ENCODE measurements around the gene CCL24.
"Not testable (repeated sequence)": the region's sequence is repeated elsewhere in the genome, so short reads cannot be mapped to it uniquely, and the experiment has no call there.

Gene CCL24

DNA sequence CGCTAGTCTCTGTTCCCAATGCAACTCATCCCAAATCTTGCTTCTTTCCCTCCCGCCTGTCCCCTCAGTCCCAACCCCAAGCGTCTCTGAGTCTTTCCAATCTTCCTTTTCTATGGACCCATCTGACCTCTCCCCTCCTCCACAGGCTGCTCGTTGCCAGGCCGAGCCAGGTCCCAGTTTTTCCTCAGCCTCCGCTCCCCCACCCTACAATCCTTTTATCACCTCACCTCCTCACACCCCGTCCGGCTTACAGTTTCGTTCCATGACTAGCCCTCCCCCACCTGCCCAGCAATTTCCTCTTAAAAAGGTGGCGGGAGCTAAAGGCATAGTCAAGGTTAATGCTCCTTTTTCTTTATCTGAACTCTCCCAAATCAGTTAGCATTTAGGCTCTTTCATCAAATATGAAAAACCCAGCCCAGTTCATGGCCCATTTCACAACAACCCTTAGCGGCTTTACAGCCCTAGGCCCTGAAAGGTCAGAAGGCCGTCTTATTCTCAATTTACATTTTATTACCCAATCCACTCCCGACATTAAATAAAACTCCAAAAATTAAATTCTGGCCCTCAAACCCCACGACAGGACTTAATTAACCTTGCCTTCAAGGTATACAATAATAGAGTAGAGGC lies 32.8 kb downstream of the CCL24 start:
- not testable (repeated sequence) for DNase-seq (ENCODE audit: low spot score)

DNA sequence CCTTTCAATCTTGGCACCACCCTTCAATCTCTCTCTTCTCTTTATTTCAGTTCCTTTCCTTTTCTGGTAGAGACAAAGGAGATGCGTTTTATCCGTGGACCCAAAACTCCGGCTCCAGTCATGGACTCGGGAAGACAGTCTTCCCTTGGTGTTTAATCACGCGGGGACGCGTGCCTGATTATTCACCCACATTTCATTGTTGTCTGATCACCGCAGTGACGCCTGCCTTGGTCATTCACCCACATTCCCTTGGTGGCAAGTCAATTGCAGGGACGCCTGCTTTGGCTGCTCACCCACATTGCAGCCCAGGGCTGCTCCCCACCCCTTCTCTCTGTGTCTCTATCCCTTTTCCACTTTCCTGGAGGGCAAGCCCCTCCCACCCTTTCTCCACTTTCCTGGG lies 34.1 kb downstream of the CCL24 start:
- not testable (repeated sequence) for DNase-seq (ENCODE audit: low spot score)

DNA sequence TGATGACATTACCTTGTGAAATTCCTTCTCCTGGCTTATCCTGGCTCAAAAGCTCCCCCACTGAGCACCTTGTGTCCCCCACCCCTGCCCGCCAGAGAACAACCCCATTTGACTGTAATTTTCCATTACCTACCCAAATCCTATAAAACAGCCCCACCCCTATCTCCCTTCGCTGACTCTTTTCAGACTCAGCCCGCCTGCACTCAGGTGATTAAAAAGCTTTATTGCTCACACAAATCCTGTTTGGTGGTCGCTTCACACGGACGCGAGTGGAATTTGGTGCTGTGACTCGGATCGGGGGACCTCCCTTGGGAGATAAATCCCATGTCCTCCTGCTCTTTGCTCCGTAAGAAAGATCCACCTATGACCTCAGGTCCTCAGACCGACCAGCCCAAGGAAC lies 34.6 kb downstream of the CCL24 start:
- not testable (repeated sequence) for DNase-seq (ENCODE audit: low spot score)

DNA sequence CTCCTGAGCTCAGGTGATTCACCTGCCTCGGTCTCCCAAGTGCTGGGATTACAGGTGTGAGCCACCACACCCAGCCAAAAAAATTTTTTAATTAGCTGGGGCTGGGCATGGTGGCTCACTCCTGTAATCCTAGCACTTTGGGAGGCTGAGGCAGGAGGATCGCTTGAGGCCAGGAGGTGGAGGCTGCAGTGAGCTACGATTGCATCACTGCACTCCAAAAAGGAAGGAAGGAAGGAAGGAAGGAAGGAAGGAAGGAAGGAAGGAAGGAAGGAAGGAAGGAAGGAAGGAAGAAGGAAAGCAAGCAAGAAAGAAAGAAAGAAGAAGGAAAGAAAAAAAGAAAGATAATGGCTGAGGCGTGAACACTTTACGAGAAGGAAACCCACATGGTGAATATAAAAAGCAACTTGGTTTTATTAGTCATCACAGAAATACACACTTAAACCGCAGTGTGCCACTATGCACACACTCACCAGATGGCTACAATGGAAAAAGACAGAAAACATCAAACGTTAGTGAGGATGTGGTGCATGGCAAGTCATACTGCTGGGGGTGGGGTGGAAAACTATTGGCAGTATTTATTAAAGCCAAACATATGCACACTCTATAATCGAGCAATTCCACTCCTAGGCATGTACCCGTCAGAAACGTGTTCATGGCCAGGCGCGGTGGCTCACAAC lies 37.2 kb downstream of the CCL24 start:
- DNase-seq (ENCODE audit: low spot score): peak; percentile 86

DNA sequence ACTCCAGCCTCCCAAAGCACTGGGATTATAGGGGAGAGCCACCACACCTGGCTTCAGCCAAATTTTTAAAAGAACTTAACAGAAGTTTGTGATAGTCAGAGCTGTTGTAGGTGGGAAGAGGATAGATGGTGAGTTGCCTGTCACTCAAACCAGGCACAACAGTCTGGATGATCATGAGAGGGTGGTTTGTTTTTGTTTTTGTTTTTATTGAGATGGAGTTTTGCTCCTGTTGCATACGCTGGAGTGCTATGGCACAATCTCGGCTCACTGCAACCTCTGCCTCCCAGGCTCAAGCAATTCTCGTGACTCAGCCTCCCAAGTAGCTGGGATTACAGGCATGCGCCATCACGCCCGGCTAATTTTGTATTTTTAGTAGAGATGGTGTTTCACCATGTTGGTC lies 39.6 kb downstream of the CCL24 start:
- DNase-seq (ENCODE audit: low spot score): not testable (repeated sequence)

DNA sequence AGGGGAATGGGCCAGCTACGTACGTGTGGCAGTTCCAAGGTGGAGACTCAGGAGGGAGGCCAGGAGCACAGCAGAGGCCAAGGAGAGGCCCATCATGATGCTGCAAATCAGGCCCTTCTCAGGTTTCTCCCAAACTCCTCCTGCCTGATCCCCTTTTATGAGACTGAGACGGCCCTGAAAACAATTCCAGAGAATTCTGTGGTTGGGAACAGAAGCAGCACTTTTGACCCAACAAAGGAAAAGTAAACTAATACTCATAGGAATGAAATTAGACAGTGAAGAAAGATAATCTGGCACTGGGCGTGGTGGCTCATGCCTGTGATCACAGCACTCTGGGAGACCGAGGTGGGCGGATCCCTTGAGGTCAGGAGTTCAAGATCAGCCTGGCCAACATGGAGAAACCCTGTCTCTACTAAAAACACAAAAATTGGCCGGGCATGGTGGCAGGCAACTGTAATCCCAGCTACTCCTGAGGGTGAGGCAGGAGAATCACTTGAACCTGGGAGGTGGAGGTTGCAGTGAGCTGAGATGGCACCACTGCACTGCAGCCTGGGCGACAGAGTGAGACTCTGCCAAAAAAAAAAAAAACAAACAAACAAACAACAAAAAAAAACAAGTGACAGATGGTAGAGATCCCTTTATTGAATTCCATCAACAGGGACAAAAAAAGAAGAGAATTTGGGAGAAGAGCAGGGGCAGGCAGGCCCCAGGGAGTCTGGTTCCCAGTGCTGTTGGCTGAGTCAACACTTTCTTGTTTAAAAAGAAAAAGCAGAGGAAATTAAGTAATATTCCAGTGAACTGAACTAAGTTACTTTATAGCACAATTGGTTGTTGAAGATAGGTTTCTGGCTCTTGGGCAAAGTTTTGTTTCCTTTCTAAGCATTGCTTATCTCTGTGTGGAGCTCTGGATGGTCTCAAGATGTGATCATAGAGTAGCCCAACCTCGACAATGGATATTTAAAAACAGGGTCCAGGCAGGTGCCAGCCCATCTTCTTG lies 41.2 kb downstream of the CCL24 start, which contains the start of gene CCL26:
Gene CCL26, minus strand, starts transcription at position 131 of the 997 bp plus-strand sequence. Its CDS starts 35 bp downstream, at position 96.
- no peak for DNase-seq (ENCODE audit: low spot score)

DNA sequence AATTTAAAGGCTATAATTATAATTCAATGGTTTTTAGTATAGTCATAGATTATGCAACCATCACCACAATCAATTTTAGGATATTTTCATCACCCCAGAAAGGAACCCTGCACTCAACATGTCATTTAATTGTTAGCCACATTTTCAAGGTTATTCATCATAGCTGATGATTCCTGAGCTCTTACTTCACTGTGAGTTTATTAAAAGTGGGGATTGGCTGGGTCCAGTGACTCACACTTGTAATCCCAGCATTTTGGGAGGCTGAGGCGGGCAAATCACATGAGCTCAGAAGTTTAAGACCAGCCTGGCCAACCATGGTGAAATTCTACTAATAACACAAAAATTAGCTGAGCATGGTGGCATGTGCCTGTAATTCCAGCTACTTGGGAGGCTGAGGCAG lies 42.4 kb downstream of the CCL24 start:
- no peak for DNase-seq (ENCODE audit: low spot score)

DNA sequence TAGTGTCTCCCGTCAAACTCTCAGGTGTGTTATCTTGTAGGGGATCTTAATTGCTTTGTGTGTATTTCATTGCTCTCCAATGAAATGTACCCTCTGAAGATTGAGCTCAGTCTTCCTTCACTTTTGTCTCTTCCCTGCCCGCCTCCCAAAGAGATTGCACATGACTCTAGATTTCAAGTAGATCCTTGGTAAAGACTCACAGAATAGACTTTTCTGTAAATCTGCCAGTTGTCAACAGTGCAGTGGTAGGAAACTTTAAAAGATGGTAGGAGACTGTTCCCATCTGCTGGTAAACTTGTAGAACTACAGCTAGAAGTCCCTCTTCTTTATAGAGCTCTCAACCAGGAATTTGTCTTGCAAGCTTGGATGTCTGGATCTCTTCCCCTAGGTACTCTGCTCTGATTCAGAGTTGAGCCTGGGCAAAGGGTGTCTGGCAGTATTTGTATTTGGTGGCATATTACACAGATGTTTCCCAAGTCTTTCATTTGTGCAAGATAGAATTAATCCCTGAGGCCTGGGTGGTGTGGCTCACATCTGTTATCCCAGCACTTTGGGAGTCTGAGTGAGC lies 51.2 kb downstream of the CCL24 start:
- peak; percentile 83 for DNase-seq (ENCODE audit: low spot score)

DNA sequence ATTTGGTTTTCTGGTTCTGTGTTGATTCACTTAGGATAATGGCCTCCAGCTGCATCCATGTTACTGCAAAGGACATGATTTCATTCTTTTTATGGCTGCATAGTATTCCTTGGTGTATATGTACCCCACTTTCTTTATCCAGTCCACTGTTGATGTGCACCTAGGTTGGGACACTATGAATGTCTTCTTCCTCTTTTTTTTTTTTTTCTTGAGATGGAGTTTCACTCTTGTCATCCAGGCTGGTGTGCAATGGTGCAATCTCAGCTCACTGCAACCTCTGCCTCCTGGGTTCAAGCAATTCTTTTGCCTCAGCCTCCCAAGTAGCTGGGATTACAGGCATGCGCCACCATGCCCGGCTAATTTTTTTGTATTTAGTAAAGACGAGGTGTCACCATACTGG lies 51.8 kb downstream of the CCL24 start:
- not testable (repeated sequence) for DNase-seq (ENCODE audit: low spot score)

All from NAMALWA (cell line).